ENCODE results near the gene LORICRIN.
"Not testable (repeated sequence)": the region's sequence is repeated elsewhere in the genome, so short reads cannot be mapped to it uniquely, and the experiment has no call there.

Gene LORICRIN

GRCh38 chr1:153259387-153259786 is at the start of gene LORICRIN:
Gene LORICRIN (plus strand): TSS chr1:153259687. CDS start chr1:153260950, 1,263 bp downstream.
- Mint-ChIP-seq H3K36me3 (ENCODE audit: low read depth) (no peaks in the 10 kb centered on the region), H3K9me3 (no peaks in the 10 kb centered on the region), H3K4me1 (ENCODE audit: low read depth) (peaks cover 27% of the 10 kb centered on the region), H3K27ac (peak within 1 kb of the TSS; percentile 9), H3K27me3 (peaks cover 48% of the 10 kb centered on the region), H3K4me3 (peak within 1 kb of the TSS; percentile 47)
- DNase-seq, result no peak

GRCh38 chr1:153210206-153210605 is 49.3 kb upstream of the LORICRIN start:
- Mint-ChIP-seq H3K27me3 (peaks cover 33% of the 10 kb centered on the region), H3K4me3 (no peak overlapping the region), H3K9me3 (no peaks in the 10 kb centered on the region), H3K36me3 (ENCODE audit: low read depth) (no peaks in the 10 kb centered on the region), H3K4me1 (ENCODE audit: low read depth) (no peaks in the 10 kb centered on the region), H3K27ac (no peak overlapping the region)
- DNase-seq, result no peak

GRCh38 chr1:153212201-153212600 is 47.3 kb upstream of the LORICRIN start:
- H3K9me3 Mint-ChIP-seq, result no peaks in the 10 kb centered on the region
- DNase-seq, result no peak
- peaks cover 24% of the 10 kb centered on the region for H3K27me3 Mint-ChIP-seq
- no peaks in the 10 kb centered on the region for H3K36me3 Mint-ChIP-seq (ENCODE audit: low read depth)
- H3K27ac Mint-ChIP-seq, result no peak overlapping the region
- peaks cover 2% of the 10 kb centered on the region for H3K4me1 Mint-ChIP-seq (ENCODE audit: low read depth)
- no peak overlapping the region for H3K4me3 Mint-ChIP-seq

- peaks cover 18% of the 10 kb centered on the region for H3K27me3 Mint-ChIP-seq
- DNase-seq, result no peak
- H3K36me3 Mint-ChIP-seq (ENCODE audit: low read depth), result no peaks in the 10 kb centered on the region
- H3K27ac Mint-ChIP-seq, result no peak overlapping the region
- no peak overlapping the region for H3K4me3 Mint-ChIP-seq
- no peaks in the 10 kb centered on the region for H3K9me3 Mint-ChIP-seq
- H3K4me1 Mint-ChIP-seq (ENCODE audit: low read depth), result peaks cover 2% of the 10 kb centered on the region
Measured at GRCh38 chr1:153213519-153213918, 46.0 kb upstream of the LORICRIN start.

- H3K4me3 Mint-ChIP-seq, result no peak within 1 kb of the TSS
- no peaks in the 10 kb centered on the region for H3K36me3 Mint-ChIP-seq (ENCODE audit: low read depth)
- H3K9me3 Mint-ChIP-seq, result no peaks in the 10 kb centered on the region
- DNase-seq, result no peak
- H3K4me1 Mint-ChIP-seq (ENCODE audit: low read depth), result peaks cover 2% of the 10 kb centered on the region
- H3K27ac Mint-ChIP-seq, result no peak within 1 kb of the TSS
- H3K27me3 Mint-ChIP-seq, result peaks cover 4% of the 10 kb centered on the region
Measured at GRCh38 chr1:153217212-153217611, 42.3 kb upstream of the LORICRIN start, which contains the start of gene PRR9. Gene PRR9 (plus strand): TSS chr1:153217584. CDS start chr1:153218145, 561 bp downstream.

GRCh38 chr1:153217744-153218416 is 41.6 kb upstream of the LORICRIN start:
- no peaks in the 10 kb centered on the region for H3K36me3 Mint-ChIP-seq (ENCODE audit: low read depth)
- H3K4me1 Mint-ChIP-seq (ENCODE audit: low read depth), result peaks cover 2% of the 10 kb centered on the region
- no peak overlapping the region for H3K27ac Mint-ChIP-seq
- DNase-seq, result no peak
- H3K27me3 Mint-ChIP-seq, result peaks cover 3% of the 10 kb centered on the region
- no peaks in the 10 kb centered on the region for H3K9me3 Mint-ChIP-seq
- no peak overlapping the region for H3K4me3 Mint-ChIP-seq

GRCh38 chr1:153220606-153221303 is 38.7 kb upstream of the LORICRIN start:
- Mint-ChIP-seq H3K4me1 (ENCODE audit: low read depth) (peaks cover 2% of the 10 kb centered on the region), H3K36me3 (ENCODE audit: low read depth) (no peaks in the 10 kb centered on the region), H3K27ac (no peak overlapping the region), H3K27me3 (peaks cover 20% of the 10 kb centered on the region), H3K4me3 (no peak overlapping the region), H3K9me3 (no peaks in the 10 kb centered on the region)
- DNase-seq, result no peak

GRCh38 chr1:153223040-153223891 is 36.2 kb upstream of the LORICRIN start:
- H3K9me3 Mint-ChIP-seq; H3K27ac Mint-ChIP-seq; H3K36me3 Mint-ChIP-seq (ENCODE audit: low read depth); H3K4me1 Mint-ChIP-seq (ENCODE audit: low read depth); H3K4me3 Mint-ChIP-seq: not testable (repeated sequence)
- peak; percentile 69 for DNase-seq
- peaks cover 20% of the 10 kb centered on the region for H3K27me3 Mint-ChIP-seq

GRCh38 chr1:153227810-153228209 is 31.7 kb upstream of the LORICRIN start:
- no peak for DNase-seq
- Mint-ChIP-seq H3K9me3 (no peaks in the 10 kb centered on the region), H3K27ac (no peak overlapping the region), H3K4me3 (no peak overlapping the region), H3K27me3 (peaks cover 28% of the 10 kb centered on the region), H3K4me1 (ENCODE audit: low read depth) (no peaks in the 10 kb centered on the region), H3K36me3 (ENCODE audit: low read depth) (no peaks in the 10 kb centered on the region)

GRCh38 chr1:153228491-153228890 is 31.0 kb upstream of the LORICRIN start:
- H3K27ac Mint-ChIP-seq, result no peak overlapping the region
- no peak for DNase-seq
- no peaks in the 10 kb centered on the region for H3K4me1 Mint-ChIP-seq (ENCODE audit: low read depth)
- no peaks in the 10 kb centered on the region for H3K9me3 Mint-ChIP-seq
- H3K4me3 Mint-ChIP-seq, result no peak overlapping the region
- H3K36me3 Mint-ChIP-seq (ENCODE audit: low read depth), result no peaks in the 10 kb centered on the region
- peaks cover 23% of the 10 kb centered on the region for H3K27me3 Mint-ChIP-seq

- H3K36me3 Mint-ChIP-seq (ENCODE audit: low read depth); H3K9me3 Mint-ChIP-seq; DNase-seq; H3K4me3 Mint-ChIP-seq; H3K27ac Mint-ChIP-seq; H3K4me1 Mint-ChIP-seq (ENCODE audit: low read depth): not testable (repeated sequence)
- peaks cover 16% of the 10 kb centered on the region for H3K27me3 Mint-ChIP-seq
Measured at GRCh38 chr1:153229076-153229829, 30.2 kb upstream of the LORICRIN start.

GRCh38 chr1:153231363-153231762 is 28.1 kb upstream of the LORICRIN start:
- Mint-ChIP-seq H3K4me1 (ENCODE audit: low read depth) (no peaks in the 10 kb centered on the region), H3K4me3 (no peak overlapping the region)

GRCh38 chr1:153231785-153232184 is 27.7 kb upstream of the LORICRIN start:
- Mint-ChIP-seq H3K36me3 (ENCODE audit: low read depth) (no peaks in the 10 kb centered on the region), H3K9me3 (no peaks in the 10 kb centered on the region), H3K27ac (no peak overlapping the region), H3K27me3 (peaks cover 14% of the 10 kb centered on the region), H3K4me1 (ENCODE audit: low read depth) (no peaks in the 10 kb centered on the region), H3K4me3 (no peak overlapping the region)
- DNase-seq, result no peak

More at GRCh38 chr1:153231363-153231762, 28.1 kb upstream of the LORICRIN start:
- H3K27ac Mint-ChIP-seq, result no peak overlapping the region
- no peaks in the 10 kb centered on the region for H3K36me3 Mint-ChIP-seq (ENCODE audit: low read depth)
- peaks cover 14% of the 10 kb centered on the region for H3K27me3 Mint-ChIP-seq
- no peaks in the 10 kb centered on the region for H3K9me3 Mint-ChIP-seq
- no peak for DNase-seq

GRCh38 chr1:153232553-153232952 is 26.9 kb upstream of the LORICRIN start:
- Mint-ChIP-seq H3K9me3 (no peaks in the 10 kb centered on the region), H3K27ac (no peak overlapping the region), H3K36me3 (ENCODE audit: low read depth) (no peaks in the 10 kb centered on the region), H3K4me3 (no peak overlapping the region), H3K4me1 (ENCODE audit: low read depth) (no peaks in the 10 kb centered on the region), H3K27me3 (peaks cover 14% of the 10 kb centered on the region)
- no peak for DNase-seq

All from activated T-cell treated with anti-CD3 and anti-CD28 coated beads, Interleukin-2, amount 50 U/mL, for 24 hours (primary cell).